Peyer's patch (tissue), 4 donors: Measurements from ENCODE around the gene MSH2.

ENCODE experiments used
- CTCF ChIP-seq, 6 experiments: fragments of 450-650 bp in 4 of 6; fragments of 200-600 bp in 2 of 6; sonication (generic) in 1 of 6; IDR thresholded peaks; one replicate each; pipeline ENCODE4 v1.5.1; 2017 to 2019; ENCODE audit warnings: antibody characterized with exemption in 6 of 6, mild to moderate bottlenecking in 3 of 6, moderate library complexity in 1 of 6
- POLR2A ChIP-seq, 2 donors: fragments of 450-650 bp; IDR thresholded peaks; one replicate each; pipeline ENCODE4 v1.5.1; 2017; ENCODE audit warnings: antibody characterized with exemption in 2 of 2, mild to moderate bottlenecking in 2 of 2, moderate library complexity in 2 of 2

GRCh38 chr2:47451790-47452189, 48.8 kb downstream of the MSH2 start:
- no peak for TF ChIP-seq CTCF (IDR thresholded peaks at IDR 0.05)
- no peak for TF ChIP-seq POLR2A (IDR thresholded peaks at IDR 0.05)
